Activated T-cell treated with anti-CD3 and anti-CD28 coated beads, Interleukin-2, amount 50 U/mL, for 4 hours (primary cell): ENCODE measurements around the gene TSBP1. TPM values are rescaled to one million over a fixed set of nuclear protein-coding genes. Genes with fewer than 3 reads are reported as not detected.
A peak's percentile ranks its signal among the peaks of the same experiment; 100 is the strongest.
"Not testable (repeated sequence)": the region's sequence is repeated elsewhere in the genome, so short reads cannot be mapped to it uniquely, and the experiment has no call there.

Experiments
- ATAC-seq, 2 donors: fragments of 200-7000 bp; cut with Tn5 transposase; one replicate each; pipeline ENCODE4 v1.10.0; 2021
- DNase-seq: peaks from one replicate; pipeline ENCODE4 v3.0.0-alpha.2; 2020
- H3K27me3 Mint-ChIP-seq: one replicate; pipeline ENCODE4 v1.8.0; 2021; ENCODE audit warnings: low read depth, mixed read lengths
- H3K36me3 Mint-ChIP-seq: one replicate; pipeline ENCODE4 v1.8.0; 2022; ENCODE audit warnings: mixed read lengths; ENCODE audit not compliant: insufficient read depth
- H3K4me1 Mint-ChIP-seq: one replicate; pipeline ENCODE4 v1.8.0; 2021; ENCODE audit warnings: low read depth, mixed read lengths
- H3K4me3 Mint-ChIP-seq: one replicate; pipeline ENCODE4 v1.8.0; 2021; ENCODE audit warnings: mild to moderate bottlenecking, moderate library complexity, mixed read lengths
- H3K9me3 Mint-ChIP-seq: one replicate; pipeline ENCODE4 v1.8.0; 2021; ENCODE audit warnings: mixed read lengths
- total RNA-seq, 3 donors: library from RNA; stranded (reverse); gene quantifications; one replicate each; pipeline ENCODE4 v1.2.1, GENCODE V29; 2021

Gene TSBP1
- total RNA-seq, 3 donors from 2014 or later: not detected

DNA sequence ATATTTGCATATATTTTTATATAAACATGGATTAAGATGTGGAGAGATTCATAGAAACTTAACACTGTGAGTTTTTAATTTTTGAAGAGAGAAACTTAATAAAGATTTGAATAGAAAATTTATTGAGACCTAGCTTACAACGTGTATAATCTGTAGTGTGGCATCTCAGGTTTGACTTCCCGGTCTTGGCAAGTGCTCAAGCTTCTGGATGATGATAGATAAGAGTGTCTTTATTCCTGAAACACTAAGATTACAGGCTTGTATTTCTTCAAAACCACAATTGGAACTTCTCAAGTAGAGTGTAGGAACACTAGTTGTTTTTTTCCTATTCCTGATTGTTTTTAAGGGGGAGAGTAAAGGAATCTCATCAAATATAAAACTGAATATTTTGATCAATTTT lies 83.3 kb downstream of the TSBP1 start:
- H3K36me3 Mint-ChIP-seq: no peaks in the 10 kb centered on the region
- peaks cover 22% of the 10 kb centered on the region for H3K27me3 Mint-ChIP-seq
- ATAC-seq: no peak
- H3K4me1 Mint-ChIP-seq: no peaks in the 10 kb centered on the region
- DNase-seq: no peak
- H3K9me3 Mint-ChIP-seq: no peaks in the 10 kb centered on the region
- no peak overlapping the region for H3K4me3 Mint-ChIP-seq

DNA sequence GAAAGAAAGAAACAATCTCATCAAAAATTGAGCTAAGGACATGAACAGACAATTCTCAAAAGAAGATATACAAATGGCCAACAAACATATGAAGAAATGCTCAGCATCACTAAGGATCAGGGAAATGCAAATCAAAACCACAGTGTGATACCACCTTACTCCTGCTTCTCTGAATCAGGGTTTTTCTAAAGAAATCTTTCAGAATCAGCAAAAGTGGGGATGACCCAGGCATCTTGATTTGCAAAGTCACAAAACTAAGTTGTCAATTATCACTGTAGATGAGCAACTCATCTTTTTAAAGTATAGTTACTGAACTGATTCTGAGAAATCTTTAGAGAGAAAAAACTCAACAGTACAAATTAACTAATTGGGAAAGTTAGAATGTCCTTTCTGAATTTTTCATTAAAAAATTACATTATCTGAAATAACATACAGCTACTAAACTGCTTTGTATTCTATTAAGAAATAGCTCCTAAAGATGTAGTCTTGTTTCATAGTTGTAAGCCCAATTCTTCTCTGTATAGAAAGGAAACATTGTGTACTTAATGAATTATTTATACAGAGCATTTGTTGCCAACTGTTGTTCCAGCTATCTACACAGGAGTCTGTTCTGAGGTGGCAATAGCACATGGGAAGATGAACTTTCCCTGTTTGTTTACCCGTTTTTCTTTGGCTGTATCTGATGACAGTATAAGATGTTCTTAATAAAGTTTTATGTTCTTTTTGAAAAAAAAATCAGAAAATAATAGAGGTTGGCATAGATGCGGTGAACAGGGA lies 97.7 kb downstream of the TSBP1 start:
- not testable (repeated sequence) for H3K9me3 Mint-ChIP-seq, ATAC-seq, H3K36me3 Mint-ChIP-seq, DNase-seq, H3K4me3 Mint-ChIP-seq
- Mint-ChIP-seq H3K27me3 (peaks cover 13% of the 10 kb centered on the region), H3K4me1 (peaks cover 16% of the 10 kb centered on the region)

GRCh38 chr6:32271429-32271828 lies 100.3 kb downstream of the TSBP1 start:
- no peak overlapping the region for H3K4me3 Mint-ChIP-seq

DNA sequence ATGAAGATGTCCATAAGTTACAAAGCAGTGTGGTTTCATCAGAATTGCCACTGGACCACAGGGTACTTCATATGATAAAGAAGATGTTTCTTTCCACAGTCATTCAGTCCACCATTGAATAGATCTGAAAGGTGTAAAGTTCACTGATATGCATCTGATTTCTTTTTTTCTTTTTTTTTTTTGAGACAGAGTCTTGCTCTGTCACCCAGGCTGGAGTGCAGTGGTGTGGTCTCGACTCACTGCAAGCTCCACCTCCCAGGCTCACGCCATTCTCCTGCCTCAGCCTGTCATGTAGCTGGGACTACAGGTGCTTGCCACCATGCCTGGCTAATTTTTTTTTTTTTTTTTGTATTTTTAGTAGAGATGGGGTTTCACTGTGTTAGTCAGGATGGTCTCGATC lies 103.2 kb downstream of the TSBP1 start:
- peaks cover 16% of the 10 kb centered on the region for H3K4me1 Mint-ChIP-seq
- H3K27me3 Mint-ChIP-seq, ATAC-seq, DNase-seq, H3K4me3 Mint-ChIP-seq, H3K9me3 Mint-ChIP-seq, H3K36me3 Mint-ChIP-seq: not testable (repeated sequence)

More at GRCh38 chr6:32271429-32271828, 100.3 kb downstream of the TSBP1 start:
- Mint-ChIP-seq H3K4me1 (peaks cover 16% of the 10 kb centered on the region), H3K27me3 (peaks cover 3% of the 10 kb centered on the region), H3K9me3 (no peaks in the 10 kb centered on the region), H3K36me3 (no peaks in the 10 kb centered on the region)
- peak; percentile 18 to 43 for ATAC-seq
- DNase-seq: no peak

- DNase-seq: no peak
- no peak overlapping the region for H3K4me3 Mint-ChIP-seq
- H3K4me1 Mint-ChIP-seq: peaks cover 15% of the 10 kb centered on the region
- H3K9me3 Mint-ChIP-seq: no peaks in the 10 kb centered on the region
- H3K36me3 Mint-ChIP-seq: no peaks in the 10 kb centered on the region
- H3K27me3 Mint-ChIP-seq: peaks cover 5% of the 10 kb centered on the region
- ATAC-seq: no peak
Measured at GRCh38 chr6:32267035-32267434, 104.7 kb downstream of the TSBP1 start.

GRCh38 chr6:32257262-32257661 lies 114.4 kb downstream of the TSBP1 start:
- ATAC-seq, H3K9me3 Mint-ChIP-seq, H3K27me3 Mint-ChIP-seq, H3K36me3 Mint-ChIP-seq, H3K4me3 Mint-ChIP-seq, DNase-seq: not testable (repeated sequence)
- H3K4me1 Mint-ChIP-seq: peaks cover 16% of the 10 kb centered on the region

DNA sequence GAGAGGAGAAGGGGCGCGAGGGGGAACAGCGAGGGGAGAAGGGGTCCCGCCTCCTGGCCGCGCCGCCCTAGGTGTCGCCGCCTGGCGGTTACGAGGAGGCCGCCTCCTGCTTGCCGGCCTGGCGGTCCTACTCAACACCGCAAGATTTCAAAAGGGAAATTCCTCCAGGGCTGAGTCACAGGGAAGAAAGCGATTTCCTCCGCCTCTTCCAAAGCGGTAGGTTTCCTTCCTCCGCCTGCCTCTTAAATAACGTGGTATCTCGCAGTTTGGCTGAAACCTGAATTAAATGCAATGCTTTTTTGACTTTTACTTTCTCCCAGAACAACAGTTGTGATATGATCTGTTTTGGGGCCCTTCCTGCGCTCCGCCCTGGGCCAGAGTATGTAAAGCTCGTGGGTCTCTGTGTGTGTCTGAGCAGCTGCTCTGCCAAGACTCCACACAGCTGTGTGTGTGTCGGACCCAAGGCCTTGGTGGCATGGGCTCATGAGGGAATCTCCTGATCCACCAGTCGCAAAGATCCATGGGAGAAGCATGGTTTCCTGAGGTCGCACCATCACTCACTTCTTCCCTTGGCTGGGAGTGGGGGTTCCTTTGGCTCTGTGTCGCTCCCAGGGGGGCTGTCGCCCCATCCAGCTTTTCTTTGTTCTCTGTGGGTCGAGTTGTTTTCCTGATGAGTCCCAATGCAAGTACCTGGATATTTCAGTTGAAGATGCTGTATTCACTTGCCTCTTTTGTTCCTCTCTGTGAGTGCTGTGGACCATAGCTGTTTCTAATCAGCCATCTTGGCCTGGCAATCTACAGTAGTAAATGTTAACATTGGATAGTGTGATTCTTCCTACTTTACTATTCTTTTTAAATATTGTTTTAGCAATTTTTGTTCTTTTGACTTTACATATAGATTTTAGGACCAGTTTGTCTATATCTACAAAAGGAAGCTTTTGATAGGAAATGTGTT lies 116.2 kb downstream of the TSBP1 start:
- Mint-ChIP-seq H3K36me3 (no peaks in the 10 kb centered on the region), H3K4me1 (peaks cover 18% of the 10 kb centered on the region), H3K9me3 (no peaks in the 10 kb centered on the region), H3K4me3 (peak overlapping the region; percentile 46), H3K27me3 (peaks cover 6% of the 10 kb centered on the region)
- ATAC-seq: peak; percentile 95
- DNase-seq: peak; percentile 62

- peaks cover 5% of the 10 kb centered on the region for H3K27me3 Mint-ChIP-seq
- peak overlapping the region; percentile 46 for H3K4me3 Mint-ChIP-seq
- ATAC-seq (no peak), DNase-seq (no peak)
- no peaks in the 10 kb centered on the region for H3K9me3 Mint-ChIP-seq
- H3K36me3 Mint-ChIP-seq: no peaks in the 10 kb centered on the region
- H3K4me1 Mint-ChIP-seq: peaks cover 18% of the 10 kb centered on the region
Measured at GRCh38 chr6:32254761-32255198, 116.9 kb downstream of the TSBP1 start.

GRCh38 chr6:32252331-32253009 lies 119.2 kb downstream of the TSBP1 start:
- H3K9me3 Mint-ChIP-seq: no peaks in the 10 kb centered on the region
- DNase-seq: no peak
- H3K4me1 Mint-ChIP-seq: peaks cover 18% of the 10 kb centered on the region

DNA sequence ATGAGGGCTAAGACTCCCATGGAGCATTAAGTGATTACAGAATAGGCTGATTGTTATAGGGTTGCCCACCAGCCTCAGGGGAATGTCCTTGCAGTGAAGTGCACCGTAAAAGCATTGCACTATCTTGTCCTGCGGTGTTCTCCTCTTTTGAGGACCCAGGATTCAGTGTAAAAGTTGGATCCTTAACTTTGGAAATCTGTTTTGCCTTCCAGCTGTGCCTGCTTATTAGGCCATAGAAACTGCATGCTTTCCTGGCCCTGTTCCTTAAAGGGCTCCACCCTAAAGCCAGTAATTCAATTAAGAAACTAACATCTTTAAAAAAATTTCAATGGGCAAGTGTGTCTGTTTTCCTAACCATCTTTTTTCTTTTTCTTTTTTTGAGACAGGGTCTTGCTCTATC lies 122.4 kb downstream of the TSBP1 start:
- H3K27me3 Mint-ChIP-seq: peaks cover 2% of the 10 kb centered on the region
- ATAC-seq: no peak
- no peak overlapping the region for H3K4me3 Mint-ChIP-seq
- DNase-seq: no peak
- H3K36me3 Mint-ChIP-seq: no peaks in the 10 kb centered on the region
- peaks cover 18% of the 10 kb centered on the region for H3K4me1 Mint-ChIP-seq
- no peaks in the 10 kb centered on the region for H3K9me3 Mint-ChIP-seq

More at GRCh38 chr6:32252331-32253009, 119.2 kb downstream of the TSBP1 start:
- H3K4me3 Mint-ChIP-seq: no peak overlapping the region
- peak in 1 of 2 donors; percentile 38 for ATAC-seq
- peaks cover 2% of the 10 kb centered on the region for H3K27me3 Mint-ChIP-seq
- no peaks in the 10 kb centered on the region for H3K36me3 Mint-ChIP-seq

DNA sequence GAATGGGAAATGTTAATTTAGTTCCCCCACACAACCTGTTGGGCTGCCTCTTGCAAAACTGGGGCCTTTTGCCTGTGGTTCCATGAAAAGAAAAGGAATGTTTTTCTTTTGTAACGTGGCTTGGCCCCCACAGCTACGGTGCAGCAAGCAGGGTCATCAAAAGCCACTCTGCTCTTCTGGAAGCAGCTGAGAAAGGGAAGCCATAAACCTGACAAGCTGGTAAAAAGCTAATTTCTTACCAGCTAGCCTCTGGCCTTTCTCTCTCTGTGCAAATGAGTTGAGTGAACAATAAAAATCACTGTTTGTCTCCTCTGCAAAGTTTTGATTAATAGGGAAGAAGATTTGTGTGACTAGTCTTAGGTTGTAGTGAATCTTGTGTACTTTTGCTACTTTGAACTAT lies 124.3 kb downstream of the TSBP1 start:
- H3K4me3 Mint-ChIP-seq: no peak overlapping the region
- H3K4me1 Mint-ChIP-seq: peaks cover 13% of the 10 kb centered on the region
- DNase-seq (no peak), ATAC-seq (no peak)
- peaks cover 2% of the 10 kb centered on the region for H3K27me3 Mint-ChIP-seq
- no peaks in the 10 kb centered on the region for H3K36me3 Mint-ChIP-seq
- no peaks in the 10 kb centered on the region for H3K9me3 Mint-ChIP-seq

DNA sequence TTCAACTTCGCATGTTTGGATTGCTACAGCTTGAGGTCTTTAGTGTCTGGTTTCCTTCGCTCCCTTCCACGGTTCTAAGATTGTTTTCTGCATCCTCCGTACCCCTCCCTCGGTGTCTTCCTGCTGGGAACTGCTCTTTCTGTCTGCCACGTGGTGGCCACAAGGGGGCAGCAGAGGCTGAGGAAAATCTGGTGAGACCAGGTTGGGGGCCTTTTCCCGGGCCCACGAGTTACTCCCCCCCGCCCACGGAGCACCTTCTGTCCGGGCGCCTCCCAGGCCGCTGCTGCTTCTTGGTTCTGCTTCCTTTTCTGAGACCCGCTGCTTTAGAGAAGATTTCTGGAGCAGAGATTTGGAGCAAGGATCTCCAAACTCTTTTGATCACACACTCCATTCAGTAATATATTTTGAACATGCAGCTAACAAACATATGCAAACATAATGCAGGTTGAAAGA lies 126.7 kb downstream of the TSBP1 start:
- no peaks in the 10 kb centered on the region for H3K36me3 Mint-ChIP-seq
- ATAC-seq (peak; percentile 75 to 81), DNase-seq (peak; percentile 72)
- peaks cover 17% of the 10 kb centered on the region for H3K4me1 Mint-ChIP-seq
- H3K27me3 Mint-ChIP-seq: peaks cover 2% of the 10 kb centered on the region
- H3K9me3 Mint-ChIP-seq: no peaks in the 10 kb centered on the region
- H3K4me3 Mint-ChIP-seq: peak overlapping the region; percentile 1

DNA sequence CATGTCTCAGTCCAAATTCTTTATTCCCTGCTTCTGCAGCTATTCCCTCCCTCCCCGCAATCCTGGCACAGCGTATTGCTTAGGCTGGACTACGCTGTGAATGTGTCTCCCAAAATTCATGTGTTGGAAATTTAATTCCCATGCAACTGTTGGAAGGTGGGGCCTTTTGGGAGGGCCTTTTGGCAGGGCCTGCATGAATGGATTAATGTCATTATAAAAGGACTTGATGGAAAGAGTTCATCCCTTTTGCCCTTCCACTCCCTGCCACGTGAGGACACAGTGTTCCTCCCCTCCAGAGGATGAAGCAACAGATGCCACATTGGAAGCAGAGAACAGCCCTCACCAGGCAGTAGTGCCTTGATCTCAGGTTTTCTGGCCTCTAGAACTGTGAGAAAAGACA lies 127.4 kb downstream of the TSBP1 start:
- H3K4me1 Mint-ChIP-seq: peaks cover 17% of the 10 kb centered on the region
- no peaks in the 10 kb centered on the region for H3K9me3 Mint-ChIP-seq
- peaks cover 2% of the 10 kb centered on the region for H3K27me3 Mint-ChIP-seq

More for the DNA sequence above, 127.4 kb downstream of the TSBP1 start:
- no peak for ATAC-seq
- Mint-ChIP-seq H3K4me3 (no peak overlapping the region), H3K36me3 (no peaks in the 10 kb centered on the region)
- DNase-seq: no peak
